Mesendoderm (in vitro differentiated cells): ENCODE measurements around the gene AIFM3.

Source experiments
- DNase-seq: peaks from one replicate; pipeline ENCODE4 v3.0.0; 2013
- H2AK5ac ChIP-seq: 2 replicates; pipeline ENCODE4 v1.6.1; 2013; ENCODE audit warnings: low read length, inconsistent platforms
- H2BK120ac ChIP-seq: 2 replicates; pipeline ENCODE4 v1.6.1; 2013; ENCODE audit warnings: low read depth, mild to moderate bottlenecking, low read length, moderate library complexity, mixed read lengths
- H2BK15ac ChIP-seq: replicated peaks from 2 replicates; pipeline ENCODE4 v1.6.1; 2013; ENCODE audit warnings: low read depth, mild to moderate bottlenecking, moderate library complexity
- H2BK5ac ChIP-seq: 2 replicates; pipeline ENCODE4 v1.6.1; 2013; ENCODE audit warnings: low read length, inconsistent platforms
- H3K18ac ChIP-seq: 2 replicates; pipeline ENCODE4 v1.6.1; 2013; ENCODE audit warnings: mild to moderate bottlenecking, low read length, mixed read lengths
- H3K23ac ChIP-seq: one replicate; pipeline ENCODE4 v1.6.1; 2013; ENCODE audit warnings: low read length
- H3K27ac ChIP-seq: 2 replicates; pipeline ENCODE4 v1.5.1; 2013; ENCODE audit warnings: low read depth, mild to moderate bottlenecking, inconsistent platforms, low read length, moderate library complexity
- H3K27me3 ChIP-seq: 2 replicates; pipeline ENCODE4 v1.6.1; 2013; ENCODE audit warnings: low read length, control low read depth, mild to moderate bottlenecking, inconsistent platforms; ENCODE audit not compliant: insufficient read depth, poor library complexity
- H3K36me3 ChIP-seq: 2 replicates; pipeline ENCODE4 v1.6.1; 2013; ENCODE audit warnings: low read length, inconsistent platforms; ENCODE audit not compliant: control insufficient read depth, insufficient read depth
- H3K4ac ChIP-seq: one replicate; pipeline ENCODE4 v1.6.1; 2013; ENCODE audit warnings: low read depth, mild to moderate bottlenecking, low read length, moderate library complexity
- H3K4me1 ChIP-seq: 2 replicates; pipeline ENCODE4 v1.6.1; 2013; ENCODE audit warnings: low read depth, low read length, inconsistent platforms; ENCODE audit not compliant: control insufficient read depth
- H3K4me2 ChIP-seq: 2 replicates; pipeline ENCODE4 v1.6.1; 2013; ENCODE audit warnings: low read length
- H3K4me3 ChIP-seq: 2 replicates; pipeline ENCODE4 v1.5.1; 2013; ENCODE audit warnings: mild to moderate bottlenecking, low read length
- H3K56ac ChIP-seq: one replicate; pipeline ENCODE4 v1.6.1; 2013; ENCODE audit warnings: low read length
- H3K79me1 ChIP-seq: 2 replicates; pipeline ENCODE4 v1.6.1; 2013; ENCODE audit warnings: low read length, inconsistent platforms
- H3K79me2 ChIP-seq: 2 replicates; pipeline ENCODE4 v1.6.1; 2013; ENCODE audit warnings: mild to moderate bottlenecking, low read length; ENCODE audit not compliant: control insufficient read depth, insufficient read depth
- H3K9ac ChIP-seq: 2 replicates; pipeline ENCODE4 v1.6.1; 2013; ENCODE audit warnings: low read length, inconsistent platforms
- H4K5ac ChIP-seq: one replicate; pipeline ENCODE4 v1.6.1; 2013; ENCODE audit warnings: low read length
- H4K8ac ChIP-seq: one replicate; pipeline ENCODE4 v1.6.1; 2013; ENCODE audit warnings: low read depth, mild to moderate bottlenecking, control low read depth, low read length, moderate library complexity
- WGBS: extraction: QIAGEN DNeasy Blood & Tissue Kit; methylation state at CpG from one replicate; pipeline ENCODE4 v1.1.7; 2013; ENCODE audit warnings: low lambda C conversion rate, missing lambda C conversion rate; ENCODE audit not compliant: insufficient coverage; ENCODE audit errors: extremely low coverage; 5-methylcytosine and 5-hydroxymethylcytosine counted together

The AIFM3 gene

DNA sequence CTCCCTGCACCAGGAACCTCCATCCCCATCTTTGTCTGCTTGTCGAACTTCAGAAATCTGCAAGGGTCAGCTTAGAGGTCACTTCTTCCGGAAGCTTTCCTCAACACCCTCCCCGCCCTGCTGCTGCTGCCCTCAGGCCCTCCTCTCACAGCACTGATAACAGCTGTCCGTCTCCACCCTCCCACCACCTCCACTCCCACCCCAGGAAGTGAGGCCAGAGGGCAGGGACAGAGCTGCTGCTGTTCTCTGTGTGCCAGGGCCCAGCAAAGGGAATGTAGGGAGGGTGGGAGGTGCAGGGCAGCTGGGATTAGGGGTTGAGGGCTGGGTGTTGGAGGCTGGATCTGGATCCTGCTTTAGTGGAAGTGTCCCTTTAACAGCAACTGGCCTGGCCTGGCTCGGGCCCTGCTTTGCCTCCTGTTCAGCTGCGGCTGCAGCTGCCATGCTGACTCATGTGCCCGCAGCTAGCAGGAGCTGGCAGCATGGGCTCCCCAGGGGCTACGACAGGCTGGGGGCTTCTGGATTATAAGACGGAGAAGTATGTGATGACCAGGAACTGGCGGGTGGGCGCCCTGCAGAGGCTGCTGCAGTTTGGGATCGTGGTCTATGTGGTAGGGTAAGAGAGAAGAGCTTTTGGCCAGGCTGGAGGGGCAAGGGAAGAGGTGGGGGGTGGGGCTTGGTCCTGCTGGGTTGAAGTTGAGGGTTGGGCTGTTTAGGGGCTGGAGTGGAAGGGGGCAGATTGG is 47.8 kb downstream of the AIFM3 start, which contains the start of gene P2RX6:
TSS of gene P2RX6 (plus strand) at position 440 of the 740 bp plus-strand sequence. CDS start at position 450, 10 bp downstream.
- H3K36me3 ChIP-seq, result no peaks in the 10 kb centered on the region
- no CpG with 5 or more reads among the region's 12 CpGs for WGBS
- peak within 1 kb of the TSS; percentile 91 for H3K56ac ChIP-seq
- H3K23ac ChIP-seq, result no peak within 1 kb of the TSS
- H3K4me1 ChIP-seq, result peaks cover 5% of the 10 kb centered on the region
- H3K4me3 ChIP-seq, result no peak within 1 kb of the TSS
- H3K9ac ChIP-seq, result peak within 1 kb of the TSS; percentile 77
- peaks cover 2% of the 10 kb centered on the region for H3K79me1 ChIP-seq
- H3K4me2 ChIP-seq, result peak within 1 kb of the TSS; percentile 77
- no peak within 1 kb of the TSS for H2BK120ac ChIP-seq
- H4K5ac ChIP-seq, result no peak within 1 kb of the TSS
- no peaks in the 10 kb centered on the region for H3K79me2 ChIP-seq
- no peaks in the 10 kb centered on the region for H3K27me3 ChIP-seq
- peak within 1 kb of the TSS; percentile 81 for H2BK5ac ChIP-seq
- H4K8ac ChIP-seq, result no peak within 1 kb of the TSS
- no peak within 1 kb of the TSS for H2AK5ac ChIP-seq
- peak within 1 kb of the TSS; percentile 68 for H3K27ac ChIP-seq
- no peak within 1 kb of the TSS for H2BK15ac ChIP-seq
- H3K4ac ChIP-seq, result no peak within 1 kb of the TSS
- peak within 1 kb of the TSS; percentile 62 for H3K18ac ChIP-seq
- peak; percentile 90 for DNase-seq

DNA sequence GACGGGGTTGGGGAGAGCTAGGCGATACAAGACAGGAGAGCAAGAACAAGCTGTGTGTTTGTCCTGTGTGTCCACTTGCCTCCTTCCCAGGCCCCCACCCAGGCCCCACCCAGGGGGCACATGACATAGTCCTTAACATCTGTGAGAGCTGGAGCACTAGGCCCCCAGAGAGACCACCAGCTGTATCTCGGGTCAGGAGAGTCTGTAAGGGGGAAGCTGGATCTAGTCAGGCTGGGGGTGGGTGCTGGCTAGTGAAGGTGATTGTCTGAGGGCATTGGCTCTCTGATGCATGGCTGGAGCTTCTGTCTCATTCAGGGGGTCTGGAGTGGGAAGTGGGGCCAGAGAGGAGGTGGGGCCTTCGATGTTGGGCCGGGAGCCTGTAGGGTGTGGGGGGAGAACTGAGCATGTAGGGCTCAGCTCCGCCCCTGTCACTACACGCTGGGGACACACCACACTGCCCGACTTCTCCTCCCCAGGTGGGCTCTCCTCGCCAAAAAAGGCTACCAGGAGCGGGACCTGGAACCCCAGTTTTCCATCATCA is 48.5 kb downstream of the AIFM3 start:
- Histone ChIP-seq H3K79me2 (no peaks in the 10 kb centered on the region), H2BK15ac (no peak overlapping the region), H3K36me3 (no peaks in the 10 kb centered on the region), H3K4me1 (peaks cover 5% of the 10 kb centered on the region), H3K4me3 (no peak overlapping the region), H2BK120ac (no peak overlapping the region), H3K23ac (no peak overlapping the region), H3K27me3 (no peaks in the 10 kb centered on the region), H3K4ac (no peak overlapping the region), H3K56ac (peak overlapping the region; percentile 65), H4K5ac (no peak overlapping the region), H4K8ac (no peak overlapping the region), H2BK5ac (no peak overlapping the region), H3K18ac (no peak overlapping the region), H2AK5ac (no peak overlapping the region), H3K9ac (no peak overlapping the region), H3K4me2 (no peak overlapping the region), H3K79me1 (peaks cover 2% of the 10 kb centered on the region), H3K27ac (no peak overlapping the region)
- DNase-seq, result no peak
- WGBS, result no CpG with 5 or more reads among the region's 10 CpGs

GRCh38 chr22:21016644-21017420 is 49.8 kb downstream of the AIFM3 start:
- peak overlapping the region; percentile 5 for H3K56ac ChIP-seq
- no peak overlapping the region for H3K4ac ChIP-seq
- no peak overlapping the region for H3K4me2 ChIP-seq
- no peak overlapping the region for H3K4me3 ChIP-seq
- no peak overlapping the region for H2BK5ac ChIP-seq
- no peak overlapping the region for H2AK5ac ChIP-seq
- peaks cover 2% of the 10 kb centered on the region for H3K79me1 ChIP-seq
- H3K9ac ChIP-seq, result no peak overlapping the region
- no peak overlapping the region for H2BK15ac ChIP-seq
- H3K27ac ChIP-seq, result no peak overlapping the region
- no peak overlapping the region for H3K18ac ChIP-seq
- H3K23ac ChIP-seq, result no peak overlapping the region
- peaks cover 5% of the 10 kb centered on the region for H3K4me1 ChIP-seq
- no peaks in the 10 kb centered on the region for H3K79me2 ChIP-seq
- no peaks in the 10 kb centered on the region for H3K36me3 ChIP-seq
- WGBS, result no CpG with 5 or more reads among the region's 13 CpGs
- H4K5ac ChIP-seq, result no peak overlapping the region
- H3K27me3 ChIP-seq, result no peaks in the 10 kb centered on the region
- no peak overlapping the region for H4K8ac ChIP-seq
- no peak for DNase-seq
- H2BK120ac ChIP-seq, result no peak overlapping the region

DNA sequence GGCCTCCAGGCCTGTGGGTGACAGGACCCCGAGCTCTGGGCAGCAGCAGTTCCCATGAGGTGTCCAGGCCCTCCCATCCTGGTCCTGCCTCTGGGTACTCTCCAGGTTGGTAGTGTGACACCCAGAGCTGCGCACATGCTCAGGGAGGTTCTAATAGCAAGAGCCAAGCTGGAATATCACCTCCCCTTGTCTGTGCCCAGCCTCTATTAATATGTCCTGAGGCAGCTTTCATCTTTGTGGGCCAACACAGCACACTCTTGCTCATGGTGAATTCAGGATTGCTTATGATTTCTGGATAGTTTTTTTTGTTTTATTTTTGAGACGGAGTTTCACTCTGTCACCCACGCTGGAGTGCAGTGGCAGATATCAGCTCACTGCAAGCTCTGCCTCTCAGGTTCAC is 51.3 kb downstream of the AIFM3 start:
- H3K4me1 ChIP-seq, result peaks cover 5% of the 10 kb centered on the region
- H4K5ac ChIP-seq, result no peak overlapping the region
- no peak overlapping the region for H3K4me2 ChIP-seq
- H3K23ac ChIP-seq, result no peak overlapping the region
- no peak overlapping the region for H3K56ac ChIP-seq
- no peaks in the 10 kb centered on the region for H3K36me3 ChIP-seq
- WGBS, result no CpG with 5 or more reads among the region's 4 CpGs
- no peak overlapping the region for H3K9ac ChIP-seq
- no peak overlapping the region for H3K18ac ChIP-seq
- no peak overlapping the region for H2BK120ac ChIP-seq
- H2BK15ac ChIP-seq, result no peak overlapping the region
- no peak overlapping the region for H4K8ac ChIP-seq
- no peaks in the 10 kb centered on the region for H3K79me2 ChIP-seq
- H3K27me3 ChIP-seq, result no peaks in the 10 kb centered on the region
- H3K79me1 ChIP-seq, result no peaks in the 10 kb centered on the region
- H2BK5ac ChIP-seq, result no peak overlapping the region
- H2AK5ac ChIP-seq, result no peak overlapping the region
- H3K27ac ChIP-seq, result no peak overlapping the region
- no peak overlapping the region for H3K4me3 ChIP-seq
- DNase-seq, result no peak
- no peak overlapping the region for H3K4ac ChIP-seq

- Histone ChIP-seq H3K79me1 (no peaks in the 10 kb centered on the region), H3K27ac (no peak overlapping the region), H3K4me3 (no peak overlapping the region), H3K56ac (no peak overlapping the region), H2BK5ac (no peak overlapping the region), H4K8ac (no peak overlapping the region), H3K79me2 (no peaks in the 10 kb centered on the region), H2AK5ac (no peak overlapping the region), H3K18ac (no peak overlapping the region), H2BK15ac (no peak overlapping the region), H3K4me2 (no peak overlapping the region), H3K36me3 (no peaks in the 10 kb centered on the region), H3K27me3 (no peaks in the 10 kb centered on the region), H3K4me1 (no peaks in the 10 kb centered on the region), H3K9ac (no peak overlapping the region), H2BK120ac (no peak overlapping the region), H4K5ac (no peak overlapping the region), H3K23ac (no peak overlapping the region), H3K4ac (no peak overlapping the region)
- WGBS, result no CpG with 5 or more reads among the region's 7 CpGs
- peak; percentile 58 for DNase-seq
These were observed 53.9 kb downstream of the AIFM3 start for GRCh38 chr22:21020802-21021429.
